ENCODE results near the gene NBAS. TPM values are rescaled to one million over a fixed set of nuclear protein-coding genes. Genes with fewer than 3 reads are reported as not detected.

Gene NBAS
- total and polyA plus RNA-seq, 2 donors (not counting 3 experiments of a cell fraction or from before 2014, with no cell fraction given) = 29.4 to 43.0 TPM

DNA sequence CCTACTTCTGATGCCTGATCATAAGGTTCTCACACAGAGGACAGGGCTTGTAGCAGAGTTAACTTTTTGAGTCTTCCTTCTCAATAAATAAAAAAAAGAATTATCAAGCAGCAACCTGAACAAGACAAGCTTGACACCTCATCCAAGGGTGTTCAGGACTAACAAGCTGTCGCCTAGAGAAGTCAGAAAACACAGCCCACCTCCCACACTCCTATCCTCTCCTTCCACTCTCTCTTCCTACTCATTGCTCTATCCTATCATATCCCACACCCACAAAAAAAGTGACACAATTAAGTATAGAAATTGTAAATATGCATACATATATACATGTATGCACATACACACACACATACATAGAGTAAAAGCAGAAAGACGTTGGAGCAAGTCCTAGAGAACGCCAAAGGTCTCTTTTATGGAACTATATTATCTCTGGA, 5.4 kb downstream of the NBAS start:
- Histone ChIP-seq H3K4me2 (ENCODE audit: insufficient read depth, low read length) (no peak overlapping the region), H3K4me1 (ENCODE audit: control insufficient read depth, extremely low read depth, insufficient read depth, low read length) (peaks cover 9% of the 10 kb centered on the region), H3K27me3 (ENCODE audit: control insufficient read depth in 2 of 2, insufficient read depth in 2 of 2, low read length in 2 of 2) (no peaks in the 10 kb centered on the region), H3K79me2 (ENCODE audit: control insufficient read depth, insufficient read depth, low read length) (peaks cover 30% of the 10 kb centered on the region), H3K36me3 (ENCODE audit: control insufficient read depth in 2 of 2, extremely low read depth in 1 of 2, insufficient read depth in 2 of 2, low read length in 2 of 2) (peaks cover 2 to 5% of the 10 kb centered on the region in 2 experiments), H3K27ac (ENCODE audit: insufficient read depth, low read depth, low read length) (no peak overlapping the region), H3K9me3 (replicated peaks; ENCODE audit: control insufficient read depth, insufficient read depth, low read length) (no peaks in the 10 kb centered on the region), H3K9ac (replicated peaks; ENCODE audit: extremely low read depth, insufficient read depth, low read length) (no peak overlapping the region), H3K4me3 (replicated peaks in 1 of 3; ENCODE audit: insufficient read depth in 1 of 3, low read depth in 1 of 3, low read length in 3 of 3) (no peak overlapping the region), H4K20me1 (replicated peaks; ENCODE audit: control insufficient read depth, extremely low read depth, insufficient read depth, low read length) (peaks cover 2% of the 10 kb centered on the region), H2AFZ (ENCODE audit: low read depth, low read length) (no peak overlapping the region), H3K9me1 (replicated peaks; ENCODE audit: control insufficient read depth, extremely low read depth, insufficient read depth, low read length) (no peaks in the 10 kb centered on the region)
- dilution Hi-C loops (cut with MboI; ENCODE audit: extremely low pct_ligation_motif_present, low sequenced_read_pairs) (no loop called here), intact Hi-C loops (cut with micrococcal nuclease) (loop anchor here (2.0 kb wide), 1 partner anchor 75 kb away; no protein-coding TSS in a partner anchor)
- TF ChIP-seq, protein P1, sequence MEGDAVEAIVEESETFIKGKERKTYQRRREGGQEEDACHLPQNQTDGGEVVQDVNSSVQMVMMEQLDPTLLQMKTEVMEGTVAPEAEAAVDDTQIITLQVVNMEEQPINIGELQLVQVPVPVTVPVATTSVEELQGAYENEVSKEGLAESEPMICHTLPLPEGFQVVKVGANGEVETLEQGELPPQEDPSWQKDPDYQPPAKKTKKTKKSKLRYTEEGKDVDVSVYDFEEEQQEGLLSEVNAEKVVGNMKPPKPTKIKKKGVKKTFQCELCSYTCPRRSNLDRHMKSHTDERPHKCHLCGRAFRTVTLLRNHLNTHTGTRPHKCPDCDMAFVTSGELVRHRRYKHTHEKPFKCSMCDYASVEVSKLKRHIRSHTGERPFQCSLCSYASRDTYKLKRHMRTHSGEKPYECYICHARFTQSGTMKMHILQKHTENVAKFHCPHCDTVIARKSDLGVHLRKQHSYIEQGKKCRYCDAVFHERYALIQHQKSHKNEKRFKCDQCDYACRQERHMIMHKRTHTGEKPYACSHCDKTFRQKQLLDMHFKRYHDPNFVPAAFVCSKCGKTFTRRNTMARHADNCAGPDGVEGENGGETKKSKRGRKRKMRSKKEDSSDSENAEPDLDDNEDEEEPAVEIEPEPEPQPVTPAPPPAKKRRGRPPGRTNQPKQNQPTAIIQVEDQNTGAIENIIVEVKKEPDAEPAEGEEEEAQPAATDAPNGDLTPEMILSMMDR (IDR thresholded peaks at IDR 0.05; ENCODE audit: extremely low read depth in 1 of 2, insufficient read depth in 1 of 2, low read depth in 1 of 2, low read length in 2 of 2) = no peak
- TF ChIP-seq FOS (IDR thresholded peaks at IDR 0.05; ENCODE audit: borderline replicate concordance, insufficient read depth, low read length) (no peak), GATA2 (IDR thresholded peaks at IDR 0.05; ENCODE audit: insufficient read depth, insufficient read length, low read depth, low read length) (no peak)
- no peak for FAIRE-seq
- no peak for DNase-seq (ENCODE audit: low read depth, low spot score)
- POLR2A ChIA-PET = no interaction called here
- CTCF ChIA-PET = no interaction called here
- no TSS peak for BruUV-seq (replicated peaks)

DNA sequence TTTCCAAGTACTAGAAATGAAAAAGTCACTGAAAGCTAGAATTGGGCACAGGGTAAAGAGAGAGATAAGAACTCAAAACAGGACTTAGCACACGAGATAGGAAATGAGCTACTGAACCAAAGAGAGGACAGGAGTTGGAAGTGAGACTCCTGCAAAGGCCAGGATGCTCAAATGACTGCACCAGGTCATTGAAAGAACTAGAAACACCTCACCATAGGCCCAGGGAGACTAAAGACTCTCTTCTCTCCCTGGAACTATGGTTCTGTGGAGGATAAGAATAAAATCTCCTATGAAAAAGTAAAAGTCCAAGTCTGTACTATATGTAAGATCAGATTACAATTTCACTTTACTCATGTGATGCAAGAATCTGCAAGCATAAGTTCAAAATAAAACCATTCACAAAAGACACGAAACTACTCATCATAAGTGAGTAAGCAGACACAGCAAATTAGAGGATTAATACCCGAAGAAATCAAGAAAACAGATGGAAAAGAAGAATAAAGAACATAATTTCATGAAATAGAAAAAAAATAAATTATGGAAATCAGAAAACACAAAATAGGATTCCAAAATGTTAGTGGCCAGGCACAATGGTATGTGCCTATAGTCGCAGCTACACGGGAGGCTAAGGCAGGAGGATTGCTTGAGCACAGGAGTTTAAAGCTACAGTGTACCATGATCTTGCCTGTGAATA, 6.5 kb downstream of the NBAS start:
- Histone ChIP-seq H3K4me2 (ENCODE audit: insufficient read depth, low read length) (no peak overlapping the region), H3K9me3 (replicated peaks; ENCODE audit: control insufficient read depth, insufficient read depth, low read length) (no peaks in the 10 kb centered on the region), H3K27ac (ENCODE audit: insufficient read depth, low read depth, low read length) (no peak overlapping the region), H3K9me1 (replicated peaks; ENCODE audit: control insufficient read depth, extremely low read depth, insufficient read depth, low read length) (no peaks in the 10 kb centered on the region), H3K4me1 (ENCODE audit: control insufficient read depth, extremely low read depth, insufficient read depth, low read length) (peaks cover 4% of the 10 kb centered on the region), H3K27me3 (ENCODE audit: control insufficient read depth in 2 of 2, insufficient read depth in 2 of 2, low read length in 2 of 2) (no peaks in the 10 kb centered on the region), H3K9ac (replicated peaks; ENCODE audit: extremely low read depth, insufficient read depth, low read length) (no peak overlapping the region), H4K20me1 (replicated peaks; ENCODE audit: control insufficient read depth, extremely low read depth, insufficient read depth, low read length) (peaks cover 2% of the 10 kb centered on the region), H3K4me3 (replicated peaks in 1 of 3; ENCODE audit: insufficient read depth in 1 of 3, low read depth in 1 of 3, low read length in 3 of 3) (no peak overlapping the region), H3K36me3 (ENCODE audit: control insufficient read depth in 2 of 2, extremely low read depth in 1 of 2, insufficient read depth in 2 of 2, low read length in 2 of 2) (peaks cover 4 to 5% of the 10 kb centered on the region in 2 experiments), H3K79me2 (ENCODE audit: control insufficient read depth, insufficient read depth, low read length) (peaks cover 19% of the 10 kb centered on the region), H2AFZ (ENCODE audit: low read depth, low read length) (no peak overlapping the region)
- DNase-seq (ENCODE audit: low read depth, low spot score) = no peak
- no peak for TF ChIP-seq FOS (IDR thresholded peaks at IDR 0.05; ENCODE audit: borderline replicate concordance, insufficient read depth, low read length)
- TF ChIP-seq MYC (IDR thresholded peaks at IDR 0.05; ENCODE audit: low read depth, low read length) = no peak
- no peak for TF ChIP-seq JUN (IDR thresholded peaks at IDR 0.05; ENCODE audit: borderline replicate concordance, insufficient read depth, insufficient read length, low read depth)
- TF ChIP-seq POLR2A (IDR thresholded peaks at IDR 0.05; ENCODE audit: low read depth, low read length) = no peak
- no peak for TF ChIP-seq POLR2AphosphoS5 (IDR thresholded peaks at IDR 0.05; ENCODE audit: insufficient read depth, low read depth, low read length)
- TF ChIP-seq, protein P1 (IDR thresholded peaks at IDR 0.05; ENCODE audit: extremely low read depth in 1 of 2, insufficient read depth in 1 of 2, low read depth in 1 of 2, low read length in 2 of 2) = no peak
- TF ChIP-seq EZH2 (IDR thresholded peaks at IDR 0.05; ENCODE audit: borderline replicate concordance, low read depth, low read length, severe bottlenecking) = no peak
- TF ChIP-seq GATA2 (IDR thresholded peaks at IDR 0.05; ENCODE audit: insufficient read depth, insufficient read length, low read depth, low read length) = no peak
- TF ChIP-seq, protein P2, sequence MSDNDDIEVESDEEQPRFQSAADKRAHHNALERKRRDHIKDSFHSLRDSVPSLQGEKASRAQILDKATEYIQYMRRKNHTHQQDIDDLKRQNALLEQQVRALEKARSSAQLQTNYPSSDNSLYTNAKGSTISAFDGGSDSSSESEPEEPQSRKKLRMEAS (IDR thresholded peaks at IDR 0.05; ENCODE audit: insufficient read depth, insufficient read length) = no peak
- ChIA-PET POLR2A (no interaction called here), CTCF (no interaction called here)
- dilution Hi-C loops (cut with MboI; ENCODE audit: extremely low pct_ligation_motif_present, low sequenced_read_pairs) = no loop called here
- no TSS peak for BruUV-seq (replicated peaks)
- intact Hi-C loops (cut with micrococcal nuclease) = loop anchor here (2.0 kb wide), 1 partner anchor 76 kb away; no protein-coding TSS in a partner anchor
- no peak for FAIRE-seq

All from endothelial cell of umbilical vein (primary cell).